Left ventricle myocardium inferior (tissue), 1 donor: Measurements from ENCODE around the gene PFAS. TPM values are rescaled to one million over a fixed set of nuclear protein-coding genes. Genes with fewer than 3 reads are reported as not detected.

ENCODE experiments used
- DNase-seq: peaks from one replicate; pipeline ENCODE4 v3.0.0-alpha.2; 2020
- H3K27ac ChIP-seq: fragments of 200-600 bp; replicated peaks from 2 replicates; pipeline ENCODE4 v1.8.0; 2021
- H3K27me3 ChIP-seq: fragments of 200-600 bp; 2 replicates; pipeline ENCODE4 v1.8.0; 2021; ENCODE audit warnings: low read depth
- H3K36me3 ChIP-seq: fragments of 200-600 bp; 2 replicates; pipeline ENCODE4 v1.8.0; 2021
- H3K4me1 ChIP-seq: fragments of 200-600 bp; 2 replicates; pipeline ENCODE4 v1.8.0; 2021
- H3K4me3 ChIP-seq: fragments of 200-600 bp; 2 replicates; pipeline ENCODE4 v1.8.0; 2021; ENCODE audit warnings: mild to moderate bottlenecking, moderate library complexity
- H3K9me3 ChIP-seq: fragments of 200-600 bp; replicated peaks from 2 replicates; pipeline ENCODE4 v1.8.0; 2021
- CTCF ChIP-seq: fragments of 200-600 bp; IDR thresholded peaks from 2 replicates; pipeline ENCODE4 v1.8.0; 2021; ENCODE audit warnings: antibody characterized with exemption, mild to moderate bottlenecking, borderline replicate concordance
- intact Hi-C: fragments of 100-400 bp; cut with micrococcal nuclease; formaldehyde crosslinking; loops from one replicate; pipeline ENCODE4 v1.11.0; 2022
- total RNA-seq: library from RNA; stranded (reverse); fragmentation: NEBNext Ultra II Directional; extraction: Animal tissue kit (Norgen Biotek cat#: 25700); gene quantifications from one replicate; pipeline ENCODE4 v1.2.1, GENCODE V29; 2021
- donor health status: DM: no; HTN: yes; CAD: no; lungs with severe emphysema.

The PFAS gene
- total RNA-seq, 1 donor from 2014 or later: 9.8 TPM

GRCh38 chr17:8226536-8227237, 22.4 kb upstream of the PFAS start:
- peak; percentile 52 for DNase-seq
- Histone ChIP-seq H3K4me1 (peaks cover 38% of the 10 kb centered on the region), H3K9me3 (no peaks in the 10 kb centered on the region), H3K4me3 (peak overlapping the region; percentile 58), H3K27me3 (no peaks in the 10 kb centered on the region), H3K36me3 (peaks cover 44% of the 10 kb centered on the region), H3K27ac (peak overlapping the region; percentile 82)
- intact Hi-C loops: no loop called here
- no peak for TF ChIP-seq CTCF

GRCh38 chr17:8227238-8227581, 21.9 kb upstream of the PFAS start:
- no peak for DNase-seq
- peak overlapping the region; percentile 82 for H3K27ac ChIP-seq
- no peaks in the 10 kb centered on the region for H3K27me3 ChIP-seq
- H3K36me3 ChIP-seq: peaks cover 50% of the 10 kb centered on the region
- peak overlapping the region; percentile 58 for H3K4me3 ChIP-seq
- peaks cover 36% of the 10 kb centered on the region for H3K4me1 ChIP-seq
- intact Hi-C loops: no loop called here
- no peaks in the 10 kb centered on the region for H3K9me3 ChIP-seq
- TF ChIP-seq CTCF: no peak

- Histone ChIP-seq H3K27ac (no peak overlapping the region), H3K36me3 (peaks cover 95% of the 10 kb centered on the region), H3K27me3 (no peaks in the 10 kb centered on the region), H3K4me3 (no peak overlapping the region), H3K9me3 (no peaks in the 10 kb centered on the region), H3K4me1 (peaks cover 24% of the 10 kb centered on the region)
- DNase-seq: no peak
- TF ChIP-seq CTCF: no peak
- intact Hi-C loops: no loop called here
Measured at GRCh38 chr17:8231701-8232100, 17.4 kb upstream of the PFAS start.

- H3K27me3 ChIP-seq: no peaks in the 10 kb centered on the region
- DNase-seq: no peak
- peaks cover 15% of the 10 kb centered on the region for H3K4me1 ChIP-seq
- no peak for TF ChIP-seq CTCF
- H3K36me3 ChIP-seq: peaks cover 92% of the 10 kb centered on the region
- H3K4me3 ChIP-seq: no peak overlapping the region
- peak overlapping the region; percentile 59 for H3K27ac ChIP-seq
- H3K9me3 ChIP-seq: no peaks in the 10 kb centered on the region
- intact Hi-C loops: no loop called here
Measured at GRCh38 chr17:8234361-8235270, 14.5 kb upstream of the PFAS start.

- no peaks in the 10 kb centered on the region for H3K27me3 ChIP-seq
- no peak overlapping the region for H3K27ac ChIP-seq
- H3K9me3 ChIP-seq: no peaks in the 10 kb centered on the region
- intact Hi-C loops: no loop called here
- no peak for TF ChIP-seq CTCF
- peaks cover 15% of the 10 kb centered on the region for H3K4me1 ChIP-seq
- H3K36me3 ChIP-seq: peaks cover 92% of the 10 kb centered on the region
- no peak for DNase-seq
- H3K4me3 ChIP-seq: no peak overlapping the region
Measured at GRCh38 chr17:8235676-8236075, 13.4 kb upstream of the PFAS start.
